ENCODE results near the gene MORF4L2.

Gene MORF4L2

GRCh38 chrX:103686199-103687072, at the start of gene MORF4L2:
TSS of gene MORF4L2 (minus strand) at chrX:103686699. CDS start at chrX:103677027, 9,672 bp downstream.
- H3K4me3 ChIP-seq (ENCODE audit: low read length) = peak within 1 kb of the TSS; percentile 88
- TF ChIP-seq ZNF274 (IDR thresholded peaks at IDR 0.05; ENCODE audit: low read depth, low read length) = no peak

GRCh38 chrX:103734125-103734760, 47.7 kb upstream of the MORF4L2 start:
- TF ChIP-seq ZNF274 (IDR thresholded peaks at IDR 0.05; ENCODE audit: low read depth, low read length) = no peak
- no peak overlapping the region for H3K4me3 ChIP-seq (ENCODE audit: low read length)

GRCh38 chrX:103733017-103733416, 46.5 kb upstream of the MORF4L2 start:
- H3K4me3 ChIP-seq (ENCODE audit: low read length) = no peak overlapping the region
- no peak for TF ChIP-seq ZNF274 (IDR thresholded peaks at IDR 0.05; ENCODE audit: low read depth, low read length)

- H3K4me3 ChIP-seq (ENCODE audit: low read length) = no peak overlapping the region
Measured at GRCh38 chrX:103730796-103731493, 44.4 kb upstream of the MORF4L2 start.

GRCh38 chrX:103730147-103730795, 43.8 kb upstream of the MORF4L2 start:
- H3K4me3 ChIP-seq (ENCODE audit: low read length) = no peak overlapping the region
- TF ChIP-seq ZNF274 (IDR thresholded peaks at IDR 0.05; ENCODE audit: low read depth, low read length) = no peak

More at GRCh38 chrX:103730796-103731493, 44.4 kb upstream of the MORF4L2 start:
- TF ChIP-seq ZNF274 (IDR thresholded peaks at IDR 0.05; ENCODE audit: low read depth, low read length) = no peak

GRCh38 chrX:103729015-103729414, 42.5 kb upstream of the MORF4L2 start:
- no peak for TF ChIP-seq ZNF274 (IDR thresholded peaks at IDR 0.05; ENCODE audit: low read depth, low read length)
- H3K4me3 ChIP-seq (ENCODE audit: low read length) = no peak overlapping the region

GRCh38 chrX:103727115-103727514, 40.6 kb upstream of the MORF4L2 start:
- H3K4me3 ChIP-seq (ENCODE audit: low read length) = no peak overlapping the region
- no peak for TF ChIP-seq ZNF274 (IDR thresholded peaks at IDR 0.05; ENCODE audit: low read depth, low read length)

- no peak overlapping the region for H3K4me3 ChIP-seq (ENCODE audit: low read length)
- TF ChIP-seq ZNF274 (IDR thresholded peaks at IDR 0.05; ENCODE audit: low read depth, low read length) = no peak
Measured at GRCh38 chrX:103726477-103726876, 40.0 kb upstream of the MORF4L2 start.

- no peak for TF ChIP-seq ZNF274 (IDR thresholded peaks at IDR 0.05; ENCODE audit: low read depth, low read length)
Measured at GRCh38 chrX:103722505-103722904, 36.0 kb upstream of the MORF4L2 start.

GRCh38 chrX:103718120-103718519, 31.6 kb upstream of the MORF4L2 start:
- no peak overlapping the region for H3K4me3 ChIP-seq (ENCODE audit: low read length)
- no peak for TF ChIP-seq ZNF274 (IDR thresholded peaks at IDR 0.05; ENCODE audit: low read depth, low read length)

More at GRCh38 chrX:103722505-103722904, 36.0 kb upstream of the MORF4L2 start:
- no peak overlapping the region for H3K4me3 ChIP-seq (ENCODE audit: low read length)

- H3K4me3 ChIP-seq (ENCODE audit: low read length) = no peak overlapping the region
- TF ChIP-seq ZNF274 (IDR thresholded peaks at IDR 0.05; ENCODE audit: low read depth, low read length) = no peak
Measured at GRCh38 chrX:103716962-103717361, 30.5 kb upstream of the MORF4L2 start.

GRCh38 chrX:103710609-103711008, 24.1 kb upstream of the MORF4L2 start, which contains the start of gene TMEM31:
TSS of gene TMEM31 (plus strand) at chrX:103710909. CDS start at chrX:103712259, 1,350 bp downstream.
- no peak within 1 kb of the TSS for H3K4me3 ChIP-seq (ENCODE audit: low read length)
- TF ChIP-seq ZNF274 (IDR thresholded peaks at IDR 0.05; ENCODE audit: low read depth, low read length) = no peak

- H3K4me3 ChIP-seq (ENCODE audit: low read length) = no peak overlapping the region
- TF ChIP-seq ZNF274 (IDR thresholded peaks at IDR 0.05; ENCODE audit: low read depth, low read length) = no peak
Measured at GRCh38 chrX:103704863-103705262, 18.4 kb upstream of the MORF4L2 start.

GRCh38 chrX:103699243-103699642, 12.7 kb upstream of the MORF4L2 start:
- no peak overlapping the region for H3K4me3 ChIP-seq (ENCODE audit: low read length)
- no peak for TF ChIP-seq ZNF274 (IDR thresholded peaks at IDR 0.05; ENCODE audit: low read depth, low read length)

All from GM08714 (cell line).